ENCODE results near the gene EEF1AKMT1. TPM values are rescaled to one million over a fixed set of nuclear protein-coding genes. Genes with fewer than 3 reads are reported as not detected.

EEF1AKMT1 gene
- polyA plus RNA-seq, 1 donor from 2014 or later = 8.2 TPM

DNA sequence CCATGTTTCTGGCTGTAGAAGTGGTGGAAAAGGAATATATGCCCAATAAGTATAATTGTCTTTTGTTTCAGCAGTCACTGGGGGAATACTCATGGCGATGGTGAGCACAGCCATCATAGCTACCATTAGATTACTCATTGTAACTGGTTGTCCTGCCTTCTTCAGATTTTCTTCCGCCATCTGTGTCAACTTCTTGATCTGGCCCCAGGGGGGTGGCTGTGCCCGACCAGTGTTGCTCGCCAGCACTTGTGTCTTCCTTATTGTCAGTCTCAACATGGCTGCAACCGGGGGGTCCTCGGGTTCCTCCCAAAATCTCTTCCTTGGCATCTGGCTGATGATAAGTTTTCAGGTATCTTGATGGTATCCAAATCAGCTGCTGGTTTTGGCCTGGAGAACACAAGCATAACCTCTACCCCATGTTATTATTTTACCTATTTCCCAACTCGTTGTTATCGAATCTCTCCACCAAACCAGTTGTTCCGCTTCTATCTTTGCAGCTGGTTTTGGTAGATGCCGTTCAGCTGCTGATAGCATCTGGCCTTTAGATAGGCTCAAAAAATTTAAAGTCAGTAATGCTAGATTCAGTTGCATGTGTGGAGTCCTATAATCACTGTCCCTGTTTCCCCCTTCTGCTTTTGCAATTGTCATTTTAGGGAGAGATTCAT, 93.2 kb downstream of the EEF1AKMT1 start:
- H3K4me3 ChIP-seq (ENCODE audit: low read length) = no peak overlapping the region
- no peak overlapping the region for H2AFZ ChIP-seq (ENCODE audit: low read depth, low read length)
- H3K9me3 ChIP-seq (ENCODE audit: low read length) = no peaks in the 10 kb centered on the region
- H4K20me1 ChIP-seq (ENCODE audit: insufficient read depth) = no peaks in the 10 kb centered on the region
- H3K27me3 ChIP-seq (ENCODE audit: insufficient read depth, low read depth, low read length) = no peaks in the 10 kb centered on the region
- H3K9me2 ChIP-seq (ENCODE audit: insufficient read depth, low read length) = no peaks in the 10 kb centered on the region
- H3K4me2 ChIP-seq (ENCODE audit: low read length) = no peak overlapping the region
- H3K9ac ChIP-seq (ENCODE audit: low read length) = no peak overlapping the region
- H3K36me3 ChIP-seq (ENCODE audit: insufficient read depth, low read length) = no peaks in the 10 kb centered on the region
- TF ChIP-seq SMC3 (conservative IDR thresholded peaks at IDR 0.05; ENCODE audit: poor library complexity) (no peak), EP300 (conservative IDR thresholded peaks at IDR 0.05; ENCODE audit: poor library complexity, severe bottlenecking) (no peak), TAF1 (IDR thresholded peaks at IDR 0.05; ENCODE audit: low read depth) (no peak)
- TF ChIP-seq, protein P1, sequence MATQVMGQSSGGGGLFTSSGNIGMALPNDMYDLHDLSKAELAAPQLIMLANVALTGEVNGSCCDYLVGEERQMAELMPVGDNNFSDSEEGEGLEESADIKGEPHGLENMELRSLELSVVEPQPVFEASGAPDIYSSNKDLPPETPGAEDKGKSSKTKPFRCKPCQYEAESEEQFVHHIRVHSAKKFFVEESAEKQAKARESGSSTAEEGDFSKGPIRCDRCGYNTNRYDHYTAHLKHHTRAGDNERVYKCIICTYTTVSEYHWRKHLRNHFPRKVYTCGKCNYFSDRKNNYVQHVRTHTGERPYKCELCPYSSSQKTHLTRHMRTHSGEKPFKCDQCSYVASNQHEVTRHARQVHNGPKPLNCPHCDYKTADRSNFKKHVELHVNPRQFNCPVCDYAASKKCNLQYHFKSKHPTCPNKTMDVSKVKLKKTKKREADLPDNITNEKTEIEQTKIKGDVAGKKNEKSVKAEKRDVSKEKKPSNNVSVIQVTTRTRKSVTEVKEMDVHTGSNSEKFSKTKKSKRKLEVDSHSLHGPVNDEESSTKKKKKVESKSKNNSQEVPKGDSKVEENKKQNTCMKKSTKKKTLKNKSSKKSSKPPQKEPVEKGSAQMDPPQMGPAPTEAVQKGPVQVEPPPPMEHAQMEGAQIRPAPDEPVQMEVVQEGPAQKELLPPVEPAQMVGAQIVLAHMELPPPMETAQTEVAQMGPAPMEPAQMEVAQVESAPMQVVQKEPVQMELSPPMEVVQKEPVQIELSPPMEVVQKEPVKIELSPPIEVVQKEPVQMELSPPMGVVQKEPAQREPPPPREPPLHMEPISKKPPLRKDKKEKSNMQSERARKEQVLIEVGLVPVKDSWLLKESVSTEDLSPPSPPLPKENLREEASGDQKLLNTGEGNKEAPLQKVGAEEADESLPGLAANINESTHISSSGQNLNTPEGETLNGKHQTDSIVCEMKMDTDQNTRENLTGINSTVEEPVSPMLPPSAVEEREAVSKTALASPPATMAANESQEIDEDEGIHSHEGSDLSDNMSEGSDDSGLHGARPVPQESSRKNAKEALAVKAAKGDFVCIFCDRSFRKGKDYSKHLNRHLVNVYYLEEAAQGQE (IDR thresholded peaks at IDR 0.05; ENCODE audit: borderline replicate concordance) = no peak
- TF ChIP-seq, protein P2, sequence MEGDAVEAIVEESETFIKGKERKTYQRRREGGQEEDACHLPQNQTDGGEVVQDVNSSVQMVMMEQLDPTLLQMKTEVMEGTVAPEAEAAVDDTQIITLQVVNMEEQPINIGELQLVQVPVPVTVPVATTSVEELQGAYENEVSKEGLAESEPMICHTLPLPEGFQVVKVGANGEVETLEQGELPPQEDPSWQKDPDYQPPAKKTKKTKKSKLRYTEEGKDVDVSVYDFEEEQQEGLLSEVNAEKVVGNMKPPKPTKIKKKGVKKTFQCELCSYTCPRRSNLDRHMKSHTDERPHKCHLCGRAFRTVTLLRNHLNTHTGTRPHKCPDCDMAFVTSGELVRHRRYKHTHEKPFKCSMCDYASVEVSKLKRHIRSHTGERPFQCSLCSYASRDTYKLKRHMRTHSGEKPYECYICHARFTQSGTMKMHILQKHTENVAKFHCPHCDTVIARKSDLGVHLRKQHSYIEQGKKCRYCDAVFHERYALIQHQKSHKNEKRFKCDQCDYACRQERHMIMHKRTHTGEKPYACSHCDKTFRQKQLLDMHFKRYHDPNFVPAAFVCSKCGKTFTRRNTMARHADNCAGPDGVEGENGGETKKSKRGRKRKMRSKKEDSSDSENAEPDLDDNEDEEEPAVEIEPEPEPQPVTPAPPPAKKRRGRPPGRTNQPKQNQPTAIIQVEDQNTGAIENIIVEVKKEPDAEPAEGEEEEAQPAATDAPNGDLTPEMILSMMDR (IDR thresholded peaks at IDR 0.05; ENCODE audit: poor library complexity, severe bottlenecking) = no peak
- H3F3A ChIP-seq (ENCODE audit: insufficient read depth, low read length, poor library complexity, severe bottlenecking) = no peaks in the 10 kb centered on the region
- no peaks in the 10 kb centered on the region for H3K79me2 ChIP-seq (replicated peaks; ENCODE audit: insufficient read depth, low read length)
- H3K27ac ChIP-seq (ENCODE audit: low read length) = no peak overlapping the region

GRCh38 chr13:20679879-20680278, 93.9 kb downstream of the EEF1AKMT1 start:
- Histone ChIP-seq H3K27me3 (ENCODE audit: insufficient read depth, low read depth, low read length) (no peaks in the 10 kb centered on the region), H2AFZ (ENCODE audit: low read depth, low read length) (no peak overlapping the region), H3K36me3 (ENCODE audit: insufficient read depth, low read length) (no peaks in the 10 kb centered on the region), H3K27ac (ENCODE audit: low read length) (no peak overlapping the region), H3K9me2 (ENCODE audit: insufficient read depth, low read length) (no peaks in the 10 kb centered on the region), H3K79me2 (replicated peaks; ENCODE audit: insufficient read depth, low read length) (no peaks in the 10 kb centered on the region), H3K9ac (ENCODE audit: low read length) (no peak overlapping the region), H3K9me3 (ENCODE audit: low read length) (no peaks in the 10 kb centered on the region), H4K20me1 (ENCODE audit: insufficient read depth) (no peaks in the 10 kb centered on the region), H3F3A (ENCODE audit: insufficient read depth, low read length, poor library complexity, severe bottlenecking) (no peaks in the 10 kb centered on the region), H3K4me3 (ENCODE audit: low read length) (no peak overlapping the region), H3K4me2 (ENCODE audit: low read length) (no peak overlapping the region)
- TF ChIP-seq RAD21 (conservative IDR thresholded peaks at IDR 0.05) = no peak
- TF ChIP-seq EP300 (conservative IDR thresholded peaks at IDR 0.05; ENCODE audit: poor library complexity, severe bottlenecking) = no peak
- TF ChIP-seq POLR2AphosphoS5 (IDR thresholded peaks at IDR 0.05) = no peak
- TF ChIP-seq, protein P2 (IDR thresholded peaks at IDR 0.05; ENCODE audit: poor library complexity, severe bottlenecking) = no peak
- TF ChIP-seq TAF1 (IDR thresholded peaks at IDR 0.05; ENCODE audit: low read depth) = no peak
- no peak for TF ChIP-seq MXI1 (conservative IDR thresholded peaks at IDR 0.05; ENCODE audit: poor library complexity, severe bottlenecking)
- no peak for TF ChIP-seq EZH2 (IDR thresholded peaks at IDR 0.05; ENCODE audit: borderline replicate concordance, insufficient read depth, low read length, poor library complexity, severe bottlenecking)
- TF ChIP-seq, protein P1 (IDR thresholded peaks at IDR 0.05; ENCODE audit: borderline replicate concordance) = no peak
- TF ChIP-seq SMC3 (conservative IDR thresholded peaks at IDR 0.05; ENCODE audit: poor library complexity) = no peak
